HL-60 (cell line): ENCODE results near the gene COL13A1.

Experiments used
- CTCF ChIP-seq: IDR thresholded peaks from one replicate; pipeline ENCODE4 v1.5.1; 2011; ENCODE audit warnings: low read length, control low read depth, inconsistent platforms; ENCODE audit not compliant: insufficient read depth
- GABPA ChIP-seq: IDR thresholded peaks from 2 replicates; pipeline ENCODE4 v1.6.1; 2012; ENCODE audit warnings: low read depth
- POLR2AphosphoS5 ChIP-seq: IDR thresholded peaks from 2 replicates; pipeline ENCODE4 v1.6.1; 2012; ENCODE audit warnings: low read depth
- REST ChIP-seq: IDR thresholded peaks from 2 replicates; pipeline ENCODE4 v1.6.1; 2012; ENCODE audit warnings: low read depth; ENCODE audit not compliant: insufficient replicate concordance
- SPI1 ChIP-seq: IDR thresholded peaks from 2 replicates; pipeline ENCODE4 v1.6.1; 2012; ENCODE audit warnings: low read depth, mild to moderate bottlenecking, borderline replicate concordance

- TF ChIP-seq CTCF (no peak), POLR2AphosphoS5 (no peak), REST (no peak), SPI1 (no peak), GABPA (no peak)
Observed at GRCh38 chr10:69907517-69907916, 105.8 kb downstream of the COL13A1 start.
